ENCODE results near the gene TAC4.

GRCh38 chr17:49846938-49847712 is 744 bp downstream of the TAC4 start:
- TF ChIP-seq EZH2 (IDR thresholded peaks at IDR 0.05; ENCODE audit: borderline replicate concordance, low read depth, low read length, poor library complexity, severe bottlenecking), result no peak
- no peak for TF ChIP-seq CTCF (conservative IDR thresholded peaks at IDR 0.05; ENCODE audit: low read depth, low read length)

Measured in A673 (cell line).